ENCODE results near the gene CD37. TPM values are rescaled to one million over a fixed set of nuclear protein-coding genes. Genes with fewer than 3 reads are reported as not detected.

Gene CD37
- total and polyA plus RNA-seq, 2 of the 4 experiments (the other 2 are of a cell fraction), result not detected

- no peaks in the 10 kb centered on the region for H3K36me3 ChIP-seq (ENCODE audit: control insufficient read depth, insufficient read depth, low read length)
- intact Hi-C loops (cut with micrococcal nuclease), result no loop called here
- H3K14ac ChIP-seq (replicated peaks; ENCODE audit: low read depth, low read length), result no peak overlapping the region
- no peak overlapping the region for H2AK9ac ChIP-seq (replicated peaks; ENCODE audit: low read depth, low read length, poor library complexity)
- no peaks in the 10 kb centered on the region for H3K79me1 ChIP-seq (ENCODE audit: low read depth in 1 of 2, low read length in 2 of 2)
- POLR2A ChIA-PET (ENCODE audit: unreplicated experiment), result no interaction called here
- H2BK20ac ChIP-seq (ENCODE audit: low read depth, low read length), result no peak overlapping the region
- H3K4me3 ChIP-seq (ENCODE audit: insufficient read depth, low read depth, low read length), result no peak overlapping the region
- H3K23ac ChIP-seq (ENCODE audit: low read depth, low read length), result no peak overlapping the region
- no peak overlapping the region for H3K4me2 ChIP-seq (ENCODE audit: low read depth, low read length)
- H2BK15ac ChIP-seq (ENCODE audit: low read depth, low read length), result no peak overlapping the region
- H2AFZ ChIP-seq (replicated peaks; ENCODE audit: low read length, poor library complexity), result no peak overlapping the region
- H3K9me1 ChIP-seq (ENCODE audit: insufficient read depth, low read length), result no peaks in the 10 kb centered on the region
- H2AK5ac ChIP-seq (ENCODE audit: low read depth, low read length), result no peak overlapping the region
- no peak overlapping the region for H3K9ac ChIP-seq (ENCODE audit: low read depth, low read length)
- H2BK5ac ChIP-seq (ENCODE audit: low read depth, low read length, poor library complexity, severe bottlenecking), result no peak overlapping the region
- no peak overlapping the region for H4K5ac ChIP-seq (ENCODE audit: low read depth, low read length)
- no peak overlapping the region for H3K18ac ChIP-seq (ENCODE audit: low read depth, low read length)
- H4K8ac ChIP-seq (ENCODE audit: low read depth in 2 of 2, low read length in 2 of 2), result no peak overlapping the region
- ATAC-seq (ENCODE audit: low read depth) (no peak), DNase-seq (no peak)
- H4K91ac ChIP-seq (ENCODE audit: insufficient read depth, low read depth, low read length), result no peak overlapping the region
- no peak overlapping the region for H3K27ac ChIP-seq (ENCODE audit: insufficient read depth, low read length)
- no peak overlapping the region for H3K56ac ChIP-seq (ENCODE audit: extremely low read depth, insufficient read depth, low read length)
- H3K4ac ChIP-seq (ENCODE audit: low read depth, low read length), result no peak overlapping the region
- H2BK120ac ChIP-seq (ENCODE audit: low read depth, low read length), result no peak overlapping the region
- H4K20me1 ChIP-seq (ENCODE audit: insufficient read depth, low read length), result no peaks in the 10 kb centered on the region
- WGBS, 2 experiments (ENCODE audit: extremely low coverage in 2 of 2, insufficient read length in 1 of 2), result no CpG with 5 or more reads among the region's 20 CpGs
- BruUV-seq (replicated peaks), result no TSS peak
- in situ Hi-C loops (cut with MboI; ENCODE audit: low sequenced_read_pairs), result no loop called here
- no peaks in the 10 kb centered on the region for H3K9me3 ChIP-seq (ENCODE audit: control insufficient read depth, insufficient read depth, low read length)
- dilution Hi-C loops (cut with HindIII; ENCODE audit: low sequenced_read_pairs, unreplicated experiment), result no loop called here
- H3K27me3 ChIP-seq (ENCODE audit: control insufficient read depth, insufficient read depth, low read length), result peaks cover 28% of the 10 kb centered on the region
- CTCF ChIA-PET, result no interaction called here
- TF ChIP-seq ELK1 (IDR thresholded peaks at IDR 0.05; ENCODE audit: borderline replicate concordance, low read depth, low read length) (no peak), POLR2A (IDR thresholded peaks at IDR 0.05; ENCODE audit: low read depth, low read length) (no peak), CTCF (conservative IDR thresholded peaks at IDR 0.05; ENCODE audit: low read depth, low read length) (no peak), MAFK (IDR thresholded peaks at IDR 0.05; ENCODE audit: low read depth, low read length) (no peak), CEBPB (IDR thresholded peaks at IDR 0.05; ENCODE audit: low read depth, low read length) (no peak)
- no peaks in the 10 kb centered on the region for H3K4me1 ChIP-seq (ENCODE audit: control insufficient read depth, insufficient read depth, low read length)
These were observed 54.2 kb downstream of the CD37 start for GRCh38 chr19:49389406-49389805.

Small RNA genes within 50 kb of the gene (microRNA-seq; reads per million reads assigned to microRNA genes)
- 0 reads per million in 2 experiments for gene MIR4324 (ENCODE audit: insufficient read depth in 1 of 2, insufficient read length in 1 of 2, unreplicated experiment in 1 of 2)

Small RNA genes within 50 kb of the gene (small RNA-seq; reads per million reads assigned to genes)
- 0 reads per million in 5 experiments for gene MIR4324

Other genes starting within 250 kb of the CD37 start
- 72.8 and 81.4 TPM in 2 replicates for gene SNRNP70, start 250.0 kb upstream of the CD37 start, total RNA-seq (2012; rRNA removed)
- 200 and 344 TPM in 2 replicates for gene SNRNP70, start 250.0 kb upstream of the CD37 start, polyA plus RNA-seq (2012; rRNA removed)
- 2.8 and 3.8 TPM in 2 replicates for gene LIN7B, start 221.0 kb upstream of the CD37 start, total RNA-seq (2012; rRNA removed)
- gene LIN7B, start 221.0 kb upstream of the CD37 start, polyA plus RNA-seq (2012; rRNA removed), result 8.0 and 9.9 TPM in 2 replicates
- gene C19orf73, start 216.3 kb upstream of the CD37 start, total RNA-seq (2012; rRNA removed), result 0.28 TPM in 1 of 2 replicates, not detected in the other
- 1.2 and 2.0 TPM in 2 replicates for gene C19orf73, start 216.3 kb upstream of the CD37 start, polyA plus RNA-seq (2012; rRNA removed)
- gene PPFIA3, start 215.9 kb upstream of the CD37 start, total RNA-seq (2012; rRNA removed), result 0.83 and 0.90 TPM in 2 replicates
- gene PPFIA3, start 215.9 kb upstream of the CD37 start, polyA plus RNA-seq (2012; rRNA removed), result 1.9 and 2.4 TPM in 2 replicates
- not detected in 2 replicates for gene HRC, start 180.0 kb upstream of the CD37 start, total RNA-seq (2012; rRNA removed)
- gene HRC, start 180.0 kb upstream of the CD37 start, polyA plus RNA-seq (2012; rRNA removed), result 0.03 TPM in 1 of 2 replicates, not detected in the other
- 1.9 and 2.2 TPM in 2 replicates for gene TRPM4, start 177.6 kb upstream of the CD37 start, total RNA-seq (2012; rRNA removed)
- 17.4 and 19.7 TPM in 2 replicates for gene TRPM4, start 177.6 kb upstream of the CD37 start, polyA plus RNA-seq (2012; rRNA removed)
- gene SLC6A16, start 10.2 kb upstream of the CD37 start, total RNA-seq (2012; rRNA removed), result under 0.01 and 0.18 TPM in 2 replicates
- 0.76 and 0.89 TPM in 2 replicates for gene SLC6A16, start 10.2 kb upstream of the CD37 start, polyA plus RNA-seq (2012; rRNA removed)
- gene TEAD2, start 27.0 kb downstream of the CD37 start, total RNA-seq (2012; rRNA removed), result 30.8 and 31.7 TPM in 2 replicates
- 33.6 and 37.6 TPM in 2 replicates for gene TEAD2, start 27.0 kb downstream of the CD37 start, polyA plus RNA-seq (2012; rRNA removed)
- not detected in 2 replicates for gene DKKL1, start 28.5 kb downstream of the CD37 start, total RNA-seq (2012; rRNA removed)
- gene DKKL1, start 28.5 kb downstream of the CD37 start, polyA plus RNA-seq (2012; rRNA removed), result 0.67 TPM in 2 replicates
- not detected in 2 replicates for gene KASH5, start 52.8 kb downstream of the CD37 start, total RNA-seq (2012; rRNA removed)
- gene KASH5, start 52.8 kb downstream of the CD37 start, polyA plus RNA-seq (2012; rRNA removed), result not detected in 2 replicates
- not detected in 2 replicates for gene PTH2, start 88.0 kb downstream of the CD37 start, total RNA-seq (2012; rRNA removed)
- gene PTH2, start 88.0 kb downstream of the CD37 start, polyA plus RNA-seq (2012; rRNA removed), result not detected in 2 replicates
- not detected in 2 replicates for gene GFY, start 90.0 kb downstream of the CD37 start, total RNA-seq (2012; rRNA removed)
- not detected in 2 replicates for gene GFY, start 90.0 kb downstream of the CD37 start, polyA plus RNA-seq (2012; rRNA removed)
- not detected in 2 replicates for gene SLC17A7, start 106.1 kb downstream of the CD37 start, total RNA-seq (2012; rRNA removed)
- gene SLC17A7, start 106.1 kb downstream of the CD37 start, polyA plus RNA-seq (2012; rRNA removed), result 0.03 TPM in 1 of 2 replicates, not detected in the other
- gene PIH1D1, start 116.4 kb downstream of the CD37 start, total RNA-seq (2012; rRNA removed), result 122 and 125 TPM in 2 replicates
- gene PIH1D1, start 116.4 kb downstream of the CD37 start, polyA plus RNA-seq (2012; rRNA removed), result 76.8 and 77.9 TPM in 2 replicates
- gene ALDH16A1, start 117.8 kb downstream of the CD37 start, total RNA-seq (2012; rRNA removed), result 10.4 and 11.4 TPM in 2 replicates
- 12.1 and 12.9 TPM in 2 replicates for gene ALDH16A1, start 117.8 kb downstream of the CD37 start, polyA plus RNA-seq (2012; rRNA removed)
- gene FLT3LG, start 138.8 kb downstream of the CD37 start, total RNA-seq (2012; rRNA removed), result 0.56 and 0.90 TPM in 2 replicates
- 8.3 and 10.2 TPM in 2 replicates for gene FLT3LG, start 138.8 kb downstream of the CD37 start, polyA plus RNA-seq (2012; rRNA removed)
- gene RPL13A, start 152.2 kb downstream of the CD37 start, total RNA-seq (2012; rRNA removed), result 1,477 and 1,924 TPM in 2 replicates
- 2,069 and 2,840 TPM in 2 replicates for gene RPL13A, start 152.2 kb downstream of the CD37 start, polyA plus RNA-seq (2012; rRNA removed)
- gene RPS11, start 161.0 kb downstream of the CD37 start, total RNA-seq (2012; rRNA removed), result 3,436 and 3,623 TPM in 2 replicates
- 5,513 and 6,961 TPM in 2 replicates for gene RPS11, start 161.0 kb downstream of the CD37 start, polyA plus RNA-seq (2012; rRNA removed)
- gene FCGRT, start 177.3 kb downstream of the CD37 start, total RNA-seq (2012; rRNA removed), result 14.7 and 17.0 TPM in 2 replicates
- gene FCGRT, start 177.3 kb downstream of the CD37 start, polyA plus RNA-seq (2012; rRNA removed), result 64.8 and 68.7 TPM in 2 replicates
- gene RCN3, start 192.6 kb downstream of the CD37 start, total RNA-seq (2012; rRNA removed), result 102 and 111 TPM in 2 replicates
- 116 and 119 TPM in 2 replicates for gene RCN3, start 192.6 kb downstream of the CD37 start, polyA plus RNA-seq (2012; rRNA removed)
- gene NOSIP, start 245.2 kb downstream of the CD37 start, total RNA-seq (2012; rRNA removed), result 118 and 130 TPM in 2 replicates
- gene NOSIP, start 245.2 kb downstream of the CD37 start, polyA plus RNA-seq (2012; rRNA removed), result 138 and 164 TPM in 2 replicates
- under 0.01 and 0.54 TPM in 2 replicates for gene PRRG2, start 245.9 kb downstream of the CD37 start, total RNA-seq (2012; rRNA removed)
- gene PRRG2, start 245.9 kb downstream of the CD37 start, polyA plus RNA-seq (2012; rRNA removed), result 0.14 and 0.52 TPM in 2 replicates